ENCODE data around the gene CDC42BPG. TPM values are rescaled to one million over a fixed set of nuclear protein-coding genes. Genes with fewer than 3 reads are reported as not detected.

Gene CDC42BPG
- total and polyA plus RNA-seq, 9 of the 15 experiments (the other 6 are each of a cell fraction or from before 2014, with no cell fraction given): 0.04 to 8.8 (median 2.1) TPM

- TF ChIP-seq RERE (CRISPR knock-in tag; IDR thresholded peaks at IDR 0.05; ENCODE audit: borderline replicate concordance) (no peak), ZNF696 (CRISPR knock-in tag; conservative IDR thresholded peaks at IDR 0.05) (no peak), ADNP (tag; IDR thresholded peaks at IDR 0.05) (peak; percentile 83), RBM17 (IDR thresholded peaks at IDR 0.05; ENCODE audit: borderline replicate concordance, low read depth, low read length) (no peak), TAF7 (tag; IDR thresholded peaks at IDR 0.05) (no peak), SPI1 (IDR thresholded peaks at IDR 0.05; ENCODE audit: borderline replicate concordance, low read depth, low read length) (0 out of 2 replicates have a peak, but pooled peaks have one; percentile 4), ZFX (CRISPR knock-in tag; IDR thresholded peaks at IDR 0.05) (peak; percentile 64), HBP1 (CRISPR knock-in tag; IDR thresholded peaks at IDR 0.05) (peak; percentile 58; the same call in 1 of the 2 replicates), CBFB (CRISPR knock-in tag; IDR thresholded peaks at IDR 0.05) (0 out of 2 replicates have a peak, but pooled peaks have one; percentile 39), NFIC (IDR thresholded peaks at IDR 0.05) (peak; percentile 94), ZNF280B (CRISPR knock-in tag; IDR thresholded peaks at IDR 0.05) (no peak), RB1 (IDR thresholded peaks at IDR 0.05; ENCODE audit: low read depth) (peak; percentile 71; the same call in 1 of the 2 replicates), PHTF2 (CRISPR knock-in tag; IDR thresholded peaks at IDR 0.05) (no peak), ZNF586 (CRISPR knock-in tag; conservative IDR thresholded peaks at IDR 0.05) (no peak), ZBTB17 (CRISPR knock-in tag; IDR thresholded peaks at IDR 0.05) (peak; percentile 77; the same call in 1 of the 2 replicates), ZNF780A (CRISPR knock-in tag; IDR thresholded peaks at IDR 0.05) (no peak)
Measured at GRCh38 chr11:64888729-64889511, 44.5 kb upstream of the CDC42BPG start (continued).

Data from K562 (cell line).